Measurements from ENCODE around the gene SPEF1.

Gene SPEF1

DNA sequence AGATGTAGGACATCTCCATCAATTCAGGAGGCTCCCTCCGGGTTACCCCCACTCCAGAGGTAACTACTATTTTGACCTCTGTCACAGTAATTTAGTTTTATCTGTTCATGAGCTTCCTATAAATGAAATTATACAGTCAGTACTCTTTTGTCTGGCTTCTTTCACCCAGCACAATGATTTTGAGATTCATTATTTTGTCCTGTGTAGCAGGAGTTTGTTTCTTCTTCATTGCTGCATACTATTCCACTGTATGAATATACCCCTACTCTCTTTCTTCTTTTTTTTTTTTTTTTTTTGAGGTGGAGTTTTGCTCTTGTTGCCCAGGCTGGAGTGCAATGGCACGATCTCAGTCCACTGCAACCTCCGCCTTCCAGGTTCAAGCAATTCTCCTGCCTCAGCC lies 27.3 kb upstream of the SPEF1 start:
- Histone ChIP-seq H3K27ac (ENCODE audit: poor library complexity, severe bottlenecking) (peak overlapping the region; percentile 99), H3K27me3 (ENCODE audit: insufficient read depth, poor library complexity, severe bottlenecking) (no peaks in the 10 kb centered on the region), H3K4me3 (ENCODE audit: severe bottlenecking) (no peak overlapping the region), H3K36me3 (ENCODE audit: low read depth) (peaks cover 29% of the 10 kb centered on the region), H3K9me3 (ENCODE audit: severe bottlenecking) (no peaks in the 10 kb centered on the region), H3K4me1 (ENCODE audit: insufficient read depth, poor library complexity, severe bottlenecking) (peaks cover 58% of the 10 kb centered on the region)
- no peak for DNase-seq (ENCODE audit: low spot score)
- no peak for ATAC-seq (ENCODE audit: low read depth)
- TF ChIP-seq, protein P1, sequence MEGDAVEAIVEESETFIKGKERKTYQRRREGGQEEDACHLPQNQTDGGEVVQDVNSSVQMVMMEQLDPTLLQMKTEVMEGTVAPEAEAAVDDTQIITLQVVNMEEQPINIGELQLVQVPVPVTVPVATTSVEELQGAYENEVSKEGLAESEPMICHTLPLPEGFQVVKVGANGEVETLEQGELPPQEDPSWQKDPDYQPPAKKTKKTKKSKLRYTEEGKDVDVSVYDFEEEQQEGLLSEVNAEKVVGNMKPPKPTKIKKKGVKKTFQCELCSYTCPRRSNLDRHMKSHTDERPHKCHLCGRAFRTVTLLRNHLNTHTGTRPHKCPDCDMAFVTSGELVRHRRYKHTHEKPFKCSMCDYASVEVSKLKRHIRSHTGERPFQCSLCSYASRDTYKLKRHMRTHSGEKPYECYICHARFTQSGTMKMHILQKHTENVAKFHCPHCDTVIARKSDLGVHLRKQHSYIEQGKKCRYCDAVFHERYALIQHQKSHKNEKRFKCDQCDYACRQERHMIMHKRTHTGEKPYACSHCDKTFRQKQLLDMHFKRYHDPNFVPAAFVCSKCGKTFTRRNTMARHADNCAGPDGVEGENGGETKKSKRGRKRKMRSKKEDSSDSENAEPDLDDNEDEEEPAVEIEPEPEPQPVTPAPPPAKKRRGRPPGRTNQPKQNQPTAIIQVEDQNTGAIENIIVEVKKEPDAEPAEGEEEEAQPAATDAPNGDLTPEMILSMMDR (IDR thresholded peaks at IDR 0.05; ENCODE audit: poor library complexity, severe bottlenecking): no peak

DNA sequence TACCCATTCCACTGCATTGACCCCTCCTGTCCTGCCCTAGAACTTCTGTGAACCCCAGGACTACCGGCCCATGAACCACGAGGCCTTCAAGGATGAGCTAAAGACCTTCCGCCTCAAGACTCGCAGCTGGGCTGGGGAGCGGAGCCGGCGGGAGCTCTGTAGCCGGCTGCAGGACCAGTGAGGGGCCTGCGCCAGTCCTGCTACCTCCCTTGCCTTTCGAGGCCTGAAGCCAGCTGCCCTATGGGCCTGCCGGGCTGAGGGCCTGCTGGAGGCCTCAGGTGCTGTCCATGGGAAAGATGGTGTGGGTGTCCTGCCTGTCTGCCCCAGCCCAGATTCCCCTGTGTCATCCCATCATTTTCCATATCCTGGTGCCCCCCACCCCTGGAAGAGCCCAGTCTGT lies 23.5 kb upstream of the SPEF1 start:
- H3K36me3 ChIP-seq (ENCODE audit: low read depth): peaks cover 67% of the 10 kb centered on the region
- peaks cover 40% of the 10 kb centered on the region for H3K4me1 ChIP-seq (ENCODE audit: insufficient read depth, poor library complexity, severe bottlenecking)
- H3K4me3 ChIP-seq (ENCODE audit: severe bottlenecking): no peak overlapping the region
- TF ChIP-seq, protein P1 (IDR thresholded peaks at IDR 0.05; ENCODE audit: poor library complexity, severe bottlenecking): no peak
- H3K9me3 ChIP-seq (ENCODE audit: severe bottlenecking): no peaks in the 10 kb centered on the region
- H3K27me3 ChIP-seq (ENCODE audit: insufficient read depth, poor library complexity, severe bottlenecking): no peaks in the 10 kb centered on the region
- DNase-seq (ENCODE audit: low spot score) (no peak), ATAC-seq (ENCODE audit: low read depth) (no peak)
- peak overlapping the region; percentile 99 for H3K27ac ChIP-seq (ENCODE audit: poor library complexity, severe bottlenecking)

DNA sequence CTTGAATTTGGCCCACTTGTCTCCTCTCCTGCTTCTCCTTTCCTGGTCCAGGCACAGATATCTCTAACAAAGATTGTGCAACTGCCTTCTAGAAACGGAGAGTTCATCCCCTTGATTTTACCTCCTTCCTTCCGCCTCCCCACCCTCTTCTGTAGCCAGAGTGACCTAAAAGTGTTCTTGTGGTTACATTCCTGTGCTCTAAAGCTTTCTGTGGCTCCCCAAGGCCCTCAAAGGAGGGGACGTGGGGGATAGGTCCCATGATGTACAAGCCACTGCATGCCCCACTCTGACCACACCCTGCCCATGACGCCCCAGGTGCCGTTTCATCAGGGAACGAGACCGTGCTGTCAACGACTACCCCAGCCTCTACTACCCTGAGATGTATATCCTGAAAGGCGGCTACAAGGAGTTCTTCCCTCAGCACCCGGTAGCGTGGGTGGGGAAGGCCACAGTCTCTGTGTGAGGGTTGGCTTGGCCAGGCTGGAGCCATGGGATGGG lies 23.1 kb upstream of the SPEF1 start:
- TF ChIP-seq, protein P1 (IDR thresholded peaks at IDR 0.05; ENCODE audit: poor library complexity, severe bottlenecking): no peak
- Histone ChIP-seq H3K27ac (ENCODE audit: poor library complexity, severe bottlenecking) (peak overlapping the region; percentile 99), H3K9me3 (ENCODE audit: severe bottlenecking) (no peaks in the 10 kb centered on the region), H3K4me1 (ENCODE audit: insufficient read depth, poor library complexity, severe bottlenecking) (peaks cover 40% of the 10 kb centered on the region), H3K36me3 (ENCODE audit: low read depth) (peaks cover 72% of the 10 kb centered on the region), H3K4me3 (ENCODE audit: severe bottlenecking) (no peak overlapping the region), H3K27me3 (ENCODE audit: insufficient read depth, poor library complexity, severe bottlenecking) (no peaks in the 10 kb centered on the region)
- no peak; the same call in 2 of the 3 replicates for ATAC-seq (ENCODE audit: low read depth)
- DNase-seq (ENCODE audit: low spot score): no peak

DNA sequence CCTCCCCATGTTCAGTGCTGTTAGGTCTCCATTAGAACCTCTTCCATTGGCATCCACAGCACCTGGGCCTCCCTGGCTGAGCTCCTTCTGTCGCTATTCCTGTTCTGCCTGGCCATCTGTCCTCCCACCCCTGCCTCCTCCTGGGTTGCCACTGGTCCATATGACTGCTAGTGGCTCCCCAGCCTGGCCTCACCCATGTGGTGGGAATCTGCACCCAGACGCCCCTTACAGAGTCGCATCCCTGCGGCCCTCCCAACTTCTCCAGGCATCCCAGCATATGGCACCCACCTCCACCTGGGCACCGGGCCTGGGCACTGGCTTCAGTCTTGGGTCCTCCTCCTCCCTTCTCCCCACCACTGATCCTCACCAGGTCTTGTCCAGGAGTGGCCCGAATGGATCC lies 22.6 kb upstream of the SPEF1 start:
- TF ChIP-seq, protein P1 (IDR thresholded peaks at IDR 0.05; ENCODE audit: poor library complexity, severe bottlenecking): no peak
- no peak overlapping the region for H3K4me3 ChIP-seq (ENCODE audit: severe bottlenecking)
- H3K36me3 ChIP-seq (ENCODE audit: low read depth): peaks cover 76% of the 10 kb centered on the region
- ATAC-seq (ENCODE audit: low read depth) (no peak), DNase-seq (ENCODE audit: low spot score) (no peak)
- H3K27me3 ChIP-seq (ENCODE audit: insufficient read depth, poor library complexity, severe bottlenecking): no peaks in the 10 kb centered on the region
- H3K9me3 ChIP-seq (ENCODE audit: severe bottlenecking): no peaks in the 10 kb centered on the region
- peak overlapping the region; percentile 99 for H3K27ac ChIP-seq (ENCODE audit: poor library complexity, severe bottlenecking)
- H3K4me1 ChIP-seq (ENCODE audit: insufficient read depth, poor library complexity, severe bottlenecking): peaks cover 41% of the 10 kb centered on the region

DNA sequence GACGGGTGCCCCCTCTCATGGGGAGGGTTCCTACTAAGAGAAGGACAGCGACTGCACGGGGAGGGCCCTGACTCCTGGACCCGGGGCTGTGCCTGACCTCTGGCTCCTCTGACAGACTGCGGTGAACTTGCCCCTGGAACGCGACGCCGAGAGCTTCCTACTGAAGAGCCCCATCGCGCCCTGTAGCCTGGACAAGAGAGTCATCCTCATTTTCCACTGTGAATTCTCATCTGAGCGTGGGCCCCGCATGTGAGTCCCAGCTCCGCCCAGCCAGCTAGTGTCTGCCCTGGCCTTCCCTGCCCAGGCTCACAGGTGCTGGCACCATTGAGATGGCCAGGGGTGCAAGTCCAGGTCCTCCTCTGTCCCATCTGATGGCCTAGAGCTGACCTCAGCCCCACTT lies 22.0 kb upstream of the SPEF1 start:
- Histone ChIP-seq H3K36me3 (ENCODE audit: low read depth) (peaks cover 82% of the 10 kb centered on the region), H3K27me3 (ENCODE audit: insufficient read depth, poor library complexity, severe bottlenecking) (no peaks in the 10 kb centered on the region), H3K27ac (ENCODE audit: poor library complexity, severe bottlenecking) (peak overlapping the region; percentile 99), H3K4me3 (ENCODE audit: severe bottlenecking) (no peak overlapping the region), H3K9me3 (ENCODE audit: severe bottlenecking) (no peaks in the 10 kb centered on the region), H3K4me1 (ENCODE audit: insufficient read depth, poor library complexity, severe bottlenecking) (peaks cover 44% of the 10 kb centered on the region)
- DNase-seq (ENCODE audit: low spot score): no peak
- TF ChIP-seq, protein P1 (IDR thresholded peaks at IDR 0.05; ENCODE audit: poor library complexity, severe bottlenecking): no peak
- ATAC-seq (ENCODE audit: low read depth): no peak
